Nephron progenitor cell (in vitro differentiated cells): ENCODE measurements around the gene PREX1.

Source experiments
- DNase-seq: peaks from one replicate; pipeline ENCODE4 v3.0.0; 2021
- H3K27ac Mint-ChIP-seq: 2 replicates; pipeline ENCODE4 v1.8.0; 2021; ENCODE audit warnings: mild to moderate bottlenecking, moderate library complexity, mixed read lengths
- H3K27me3 Mint-ChIP-seq: 2 replicates; pipeline ENCODE4 v1.8.0; 2021; ENCODE audit warnings: mild to moderate bottlenecking, low read depth, mixed read lengths; ENCODE audit not compliant: poor library complexity
- H3K36me3 Mint-ChIP-seq: 2 replicates; pipeline ENCODE4 v1.8.0; 2021; ENCODE audit warnings: low read depth, mixed read lengths
- H3K4me1 Mint-ChIP-seq: 2 replicates; pipeline ENCODE4 v1.8.0; 2021; ENCODE audit warnings: mixed read lengths
- H3K4me3 Mint-ChIP-seq: 2 replicates; pipeline ENCODE4 v1.8.0; 2021; ENCODE audit warnings: mild to moderate bottlenecking, moderate library complexity, mixed read lengths
- H3K9me3 Mint-ChIP-seq: 2 replicates; pipeline ENCODE4 v1.8.0; 2021; ENCODE audit warnings: mild to moderate bottlenecking, moderate library complexity, mixed read lengths
- CTCF ChIP-seq: fragments of 200-600 bp; sonication (generic); IDR thresholded peaks from 2 replicates; pipeline ENCODE4 v1.5.0; 2021; ENCODE audit warnings: antibody characterized with exemption

Gene PREX1

GRCh38 chr20:48632825-48633619 lies 194.8 kb downstream of the PREX1 start:
- no peak for DNase-seq
- Mint-ChIP-seq H3K36me3 (peaks cover 10% of the 10 kb centered on the region), H3K9me3 (no peaks in the 10 kb centered on the region), H3K4me1 (peaks cover 10% of the 10 kb centered on the region), H3K27ac (peak overlapping the region; percentile 94), H3K27me3 (no peaks in the 10 kb centered on the region), H3K4me3 (no peak overlapping the region)
- no peak for TF ChIP-seq CTCF

DNA sequence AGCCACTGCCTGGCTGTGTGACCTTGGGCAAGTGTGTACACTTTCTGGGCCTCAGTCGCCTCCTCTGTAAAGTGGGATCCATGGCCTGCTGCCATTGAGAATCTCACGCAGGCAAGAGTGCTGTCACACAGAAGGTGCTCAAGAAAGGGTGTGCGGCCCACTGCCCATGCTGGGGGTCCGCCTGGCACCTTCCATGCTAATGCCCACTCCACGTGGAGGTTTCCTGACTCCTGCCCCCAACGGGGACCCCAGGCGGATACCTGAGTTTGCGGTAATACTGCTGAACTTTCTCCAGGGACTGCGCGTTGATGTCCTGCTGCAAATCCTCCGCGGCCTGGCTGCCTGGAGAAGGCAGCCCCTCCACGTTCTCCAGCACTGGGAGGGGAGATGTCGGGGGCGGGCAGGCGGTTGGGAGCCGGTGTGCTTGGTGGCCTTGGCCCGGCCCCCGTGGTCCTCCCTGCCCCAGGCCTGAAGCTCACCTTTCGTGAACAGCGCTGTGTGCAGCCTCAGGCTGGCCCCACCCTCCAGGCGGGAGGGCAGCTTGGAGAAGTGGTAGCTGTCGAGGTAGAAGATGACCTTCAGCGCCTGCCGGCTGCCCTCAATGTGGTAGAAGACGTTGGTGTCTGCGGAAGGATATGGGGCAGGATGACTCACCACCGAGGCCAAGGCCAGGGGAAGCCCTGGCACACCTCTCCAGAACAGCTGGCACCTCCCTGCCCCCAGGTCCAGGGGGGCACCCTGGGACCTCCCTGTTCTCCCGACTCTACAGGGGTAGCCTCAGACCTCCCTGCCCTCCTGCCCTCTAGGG lies 195.6 kb downstream of the PREX1 start:
- no peak for DNase-seq
- Mint-ChIP-seq H3K4me3 (no peak overlapping the region), H3K4me1 (peaks cover 10% of the 10 kb centered on the region), H3K36me3 (peaks cover 10% of the 10 kb centered on the region), H3K9me3 (no peaks in the 10 kb centered on the region), H3K27me3 (no peaks in the 10 kb centered on the region), H3K27ac (peak overlapping the region; percentile 94)
- no peak for TF ChIP-seq CTCF

DNA sequence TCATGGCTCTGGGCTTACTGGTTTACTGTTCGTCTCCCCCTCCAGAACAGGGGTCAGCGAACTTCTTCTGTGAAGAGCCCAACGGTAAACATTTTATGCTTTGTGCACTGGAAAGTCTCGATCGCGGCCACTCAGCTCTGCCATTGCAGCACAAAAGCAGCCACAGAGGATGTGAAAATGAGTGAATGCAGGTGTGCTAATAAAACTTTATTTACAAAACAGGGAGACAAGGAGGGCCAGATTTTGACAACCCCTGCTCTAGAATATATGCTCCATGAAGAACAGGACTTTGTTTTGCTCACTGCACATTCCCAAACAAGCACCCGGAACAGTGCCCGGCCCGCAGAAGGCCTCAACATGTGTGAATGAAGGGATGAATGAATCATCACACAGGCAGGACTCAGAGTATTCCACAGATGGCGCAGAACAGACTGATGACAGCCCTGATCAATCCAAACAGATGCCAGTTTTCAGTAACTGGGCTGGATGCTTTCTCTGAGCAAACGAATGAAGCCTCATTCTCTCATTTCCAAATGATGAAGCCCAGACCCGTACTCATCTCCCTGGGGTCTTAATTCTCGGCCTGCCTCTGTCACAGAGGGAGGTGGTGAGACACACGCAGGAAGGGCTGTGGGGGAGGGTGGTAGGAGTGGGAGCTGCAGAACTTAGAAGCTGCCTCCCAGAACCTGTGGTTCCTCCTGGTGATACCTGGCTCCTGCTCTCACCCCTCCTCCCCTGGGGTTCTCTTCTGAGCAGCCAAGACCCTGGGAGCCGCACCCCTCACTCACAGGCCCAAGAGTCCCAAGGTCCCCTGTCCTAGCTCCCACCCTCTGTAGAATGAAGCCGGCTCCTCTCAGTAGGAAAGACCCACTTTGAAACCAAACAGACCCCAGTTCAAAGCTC lies 196.4 kb downstream of the PREX1 start:
- H3K4me1 Mint-ChIP-seq = peaks cover 10% of the 10 kb centered on the region
- H3K36me3 Mint-ChIP-seq = peaks cover 10% of the 10 kb centered on the region
- DNase-seq = no peak
- no peaks in the 10 kb centered on the region for H3K9me3 Mint-ChIP-seq
- H3K4me3 Mint-ChIP-seq = no peak overlapping the region
- peak overlapping the region; percentile 32 for H3K27ac Mint-ChIP-seq
- H3K27me3 Mint-ChIP-seq = no peaks in the 10 kb centered on the region
- TF ChIP-seq CTCF = no peak

DNA sequence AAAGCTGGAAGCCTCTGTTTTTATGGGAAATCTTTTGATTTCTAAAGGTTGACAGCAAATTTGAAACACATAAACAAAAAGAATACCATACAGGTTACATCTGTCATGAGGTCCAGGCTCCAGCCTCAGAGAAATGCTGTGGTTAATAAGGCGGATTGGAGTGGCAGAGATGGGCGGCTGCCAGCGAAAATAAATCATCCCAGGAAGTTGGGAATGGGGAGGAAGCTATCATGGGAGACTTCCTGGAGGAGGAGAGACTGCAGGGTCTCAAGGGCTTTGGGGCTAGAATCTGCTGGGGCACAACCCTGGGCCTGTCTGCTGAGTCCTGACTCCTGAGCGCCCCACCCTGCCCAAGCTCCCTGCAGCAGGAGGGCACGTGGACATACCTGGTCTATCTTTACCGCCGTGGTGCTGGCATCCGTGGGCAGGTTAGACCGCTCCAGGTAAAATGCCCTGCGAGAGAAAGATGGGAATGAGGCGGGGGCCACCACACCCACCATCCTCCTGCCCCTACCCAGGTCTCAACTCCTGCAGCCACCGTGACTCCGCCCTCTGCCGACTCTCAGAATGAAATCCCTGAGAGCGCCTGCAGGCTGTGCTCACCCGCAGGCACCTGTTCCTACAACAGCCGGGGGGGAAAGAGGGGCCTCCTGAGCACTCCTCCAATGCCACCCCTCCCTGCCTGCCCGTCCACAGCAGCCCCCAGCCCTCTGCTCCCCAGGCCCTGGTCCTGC lies 197.3 kb downstream of the PREX1 start:
- no peak for DNase-seq
- H3K27ac Mint-ChIP-seq = no peak overlapping the region
- no peaks in the 10 kb centered on the region for H3K27me3 Mint-ChIP-seq
- H3K4me1 Mint-ChIP-seq = peaks cover 10% of the 10 kb centered on the region
- TF ChIP-seq CTCF = no peak
- H3K9me3 Mint-ChIP-seq = no peaks in the 10 kb centered on the region
- H3K36me3 Mint-ChIP-seq = peaks cover 10% of the 10 kb centered on the region
- H3K4me3 Mint-ChIP-seq = no peak overlapping the region

DNA sequence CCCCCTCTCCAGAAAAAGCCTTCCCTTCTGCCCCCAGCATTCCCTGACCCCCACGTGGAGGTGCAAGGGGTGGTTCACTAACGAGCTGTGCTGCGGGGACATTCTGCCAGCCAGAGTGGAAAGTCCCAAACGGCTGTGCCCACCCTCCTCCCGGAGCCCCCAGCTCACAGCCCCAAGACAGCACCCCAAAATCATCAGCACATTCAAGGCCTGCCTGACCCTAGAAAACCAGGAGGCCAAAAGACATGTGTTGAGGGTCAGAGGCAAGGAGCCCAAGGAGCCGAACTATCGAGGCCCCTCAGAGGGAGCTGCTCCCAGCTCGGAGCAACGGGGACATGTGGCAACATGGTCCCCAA lies 197.9 kb downstream of the PREX1 start:
- Mint-ChIP-seq H3K9me3 (no peaks in the 10 kb centered on the region), H3K4me1 (peaks cover 10% of the 10 kb centered on the region), H3K27me3 (no peaks in the 10 kb centered on the region), H3K27ac (no peak overlapping the region), H3K4me3 (no peak overlapping the region), H3K36me3 (peaks cover 10% of the 10 kb centered on the region)
- no peak for DNase-seq
- no peak for TF ChIP-seq CTCF
